A549 treated with CpdA at 1 μM for 4 hours (cell line): Measurements from ENCODE around the gene COPB2. TPM values are rescaled to one million over a fixed set of nuclear protein-coding genes. Genes with fewer than 3 reads are reported as not detected.

Source experiments
- total RNA-seq: library from RNA; stranded (reverse); fragments of 200-300 nt; extraction: Qiagen RNA extraction; gene quantifications from 5 replicates; pipeline ENCODE4 v1.2.3, GENCODE V29; 2022; ENCODE audit warnings: low read depth

Gene COPB2
- total RNA-seq: 66.0 to 86.6 TPM (median 73.5 TPM) in 5 replicates

DNA sequence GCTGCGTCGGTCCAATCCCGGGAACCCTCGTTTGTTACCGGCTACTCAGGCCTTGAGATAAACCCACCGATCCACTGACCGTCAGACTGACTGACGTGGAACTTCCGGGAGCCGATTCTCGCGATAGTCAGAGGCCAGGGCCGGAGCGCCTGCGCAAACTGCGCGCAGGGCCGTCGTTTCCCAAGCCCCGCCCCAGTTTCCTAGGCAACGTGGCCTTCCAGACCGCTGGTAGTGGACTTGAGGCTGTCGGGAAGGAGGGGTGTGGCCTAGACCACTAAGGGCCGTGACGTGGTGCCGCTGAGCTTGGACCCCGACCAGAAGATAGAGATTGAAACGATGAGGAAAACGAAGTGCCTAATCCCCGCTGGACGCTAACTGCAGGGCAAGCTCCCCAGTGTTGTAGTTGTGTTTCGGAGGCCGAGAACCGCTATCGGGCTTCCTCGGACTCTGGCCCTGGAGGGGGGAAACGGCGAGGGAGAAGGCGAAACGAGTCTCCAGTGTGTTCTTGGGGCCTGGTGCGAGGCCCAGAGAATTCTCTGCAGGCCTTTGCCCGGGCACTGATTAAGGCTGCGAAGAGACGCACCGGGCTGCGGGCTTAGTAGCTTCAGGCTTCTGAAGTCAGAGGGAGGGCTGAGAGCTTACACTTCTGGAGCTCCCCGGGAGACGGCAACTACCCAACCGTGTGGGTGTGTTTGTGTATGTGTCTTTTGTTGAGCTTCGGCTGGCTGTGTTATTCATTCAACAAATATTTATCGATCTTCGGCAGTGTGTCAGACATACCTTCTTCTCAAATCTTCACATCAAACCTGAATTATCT, at the start of gene COPB2:
Gene COPB2, minus strand, starts transcription at position 96 of the 817 bp plus-strand sequence. CDS start 97 bp downstream, outside the sequence.

GRCh38 chr3:139343895-139344856, 45.3 kb downstream of the COPB2 start, which contains the start of gene MRPS22:
MRPS22 (plus strand) TSS chr3:139344020; CDS start chr3:139344027, 7 bp downstream.

Other genes with a start within 250 kb of the COPB2 start
- 44.6 to 53.5 TPM (median 45.8 TPM) in 5 replicates for gene MRPS22, start 45.6 kb downstream of the COPB2 start, total RNA-seq
- not detected in 5 replicates for gene RBP2, start 86.9 kb upstream of the COPB2 start, total RNA-seq
- gene RBP1, start 150.1 kb upstream of the COPB2 start, total RNA-seq: 4.5 to 6.2 TPM (median 5.1 TPM) in 5 replicates